HuH-7 (cell line): Measurements from ENCODE around the gene TRIM43B.
"Not testable (repeated sequence)": the region's sequence is repeated elsewhere in the genome, so short reads cannot be mapped to it uniquely, and the experiment has no call there.

ENCODE experiments used
- DNase-seq: peaks from one replicate; pipeline ENCODE4 v3.0.0; 2011; ENCODE audit warnings: low spot score

The TRIM43B gene

GRCh38 chr2:95433973-95434372 lies 50.6 kb downstream of the TRIM43B start:
- DNase-seq, result not testable (repeated sequence)

DNA sequence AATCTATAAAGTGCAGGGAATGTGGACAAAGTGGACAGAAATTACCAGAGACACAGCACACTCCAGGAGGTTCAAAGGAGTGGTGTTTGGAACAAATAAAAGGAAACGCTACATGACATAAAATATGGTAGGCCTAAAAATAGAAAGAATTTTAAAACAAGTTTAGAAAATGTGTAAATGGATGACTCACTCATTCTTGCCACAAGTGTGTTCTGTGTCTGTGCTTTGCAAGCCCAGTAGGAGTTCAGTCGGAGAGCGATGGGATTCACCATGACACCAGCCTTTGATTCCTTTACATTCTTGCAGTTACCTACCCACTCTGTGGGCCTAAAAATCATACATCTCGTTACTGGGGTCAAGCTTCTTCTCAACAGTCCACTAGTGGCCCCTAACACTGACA lies 51.2 kb downstream of the TRIM43B start:
- not testable (repeated sequence) for DNase-seq

- not testable (repeated sequence) for DNase-seq
These were observed 54.6 kb downstream of the TRIM43B start for GRCh38 chr2:95429748-95430467.

DNA sequence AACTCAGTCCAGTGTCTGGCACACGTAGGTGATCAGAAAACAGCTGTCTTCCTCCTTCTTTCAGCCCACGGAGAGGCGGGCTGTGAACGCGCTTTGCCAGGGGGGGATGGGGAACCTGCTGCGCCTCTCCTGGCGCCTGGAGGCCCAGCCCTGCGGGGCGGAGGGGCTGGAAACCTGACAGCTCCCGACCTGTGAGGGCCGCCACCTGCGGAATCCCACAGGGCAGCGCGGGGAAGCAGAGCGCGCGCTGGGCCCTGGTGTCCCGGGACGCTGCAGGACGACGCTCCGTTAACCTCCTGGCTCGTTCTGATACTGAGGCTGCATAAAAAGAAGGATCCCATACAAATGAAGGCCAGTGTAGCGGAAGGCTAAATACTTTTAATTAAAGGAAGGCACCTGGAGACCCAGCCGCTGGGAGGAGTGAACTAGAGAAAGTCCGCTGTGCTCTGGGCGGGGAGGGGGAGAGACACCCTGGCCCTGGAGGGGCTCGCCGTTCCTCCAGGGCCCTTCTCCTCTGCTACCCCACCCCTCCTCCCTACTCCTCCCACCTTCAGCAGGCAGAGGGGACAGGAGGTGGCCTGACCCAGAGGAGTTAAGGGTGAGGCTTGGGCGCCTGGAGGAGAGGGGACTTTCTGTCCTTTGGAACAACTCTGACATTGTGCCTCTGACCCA lies 57.2 kb downstream of the TRIM43B start:
- not testable (repeated sequence) for DNase-seq
